GM18505 (cell line): ENCODE data around the gene S1PR3.

ENCODE experiments used
- ATAC-seq: cut with Tn5 transposase; IDR thresholded peaks from one replicate; pipeline ENCODE4 v1.9.1; 2021; ENCODE audit not compliant: unreplicated experiment
- POLR2A ChIP-seq: IDR thresholded peaks from 4 replicates; pipeline ENCODE4 v1.6.1; 2011; ENCODE audit warnings: borderline replicate concordance; ENCODE audit not compliant: insufficient read depth, insufficient read length; ENCODE audit errors: extremely low read depth

Gene S1PR3

GRCh38 chr9:89000973-89001916 lies 10.0 kb downstream of the S1PR3 start:
- no peak for TF ChIP-seq POLR2A
- peak; percentile 52 for ATAC-seq

GRCh38 chr9:89001917-89002540 lies 10.8 kb downstream of the S1PR3 start:
- TF ChIP-seq POLR2A: no peak
- no peak for ATAC-seq

- TF ChIP-seq POLR2A: no peak
- ATAC-seq: no peak
Measured at GRCh38 chr9:89002987-89003386, 11.7 kb downstream of the S1PR3 start.

GRCh38 chr9:89005323-89005722 lies 14.1 kb downstream of the S1PR3 start:
- no peak for ATAC-seq
- no peak for TF ChIP-seq POLR2A

- no peak for TF ChIP-seq POLR2A
- no peak for ATAC-seq
Measured at GRCh38 chr9:89006267-89006666, 15.0 kb downstream of the S1PR3 start.

- no peak for ATAC-seq
- TF ChIP-seq POLR2A: no peak
Measured at GRCh38 chr9:89006996-89007967, 16.0 kb downstream of the S1PR3 start.

- no peak for ATAC-seq
- no peak for TF ChIP-seq POLR2A
Measured at GRCh38 chr9:89008055-89008743, 16.9 kb downstream of the S1PR3 start.

- no peak for ATAC-seq
- TF ChIP-seq POLR2A: no peak
Measured at GRCh38 chr9:89008744-89009545, 17.7 kb downstream of the S1PR3 start.

- TF ChIP-seq POLR2A: no peak
- ATAC-seq: no peak
Measured at GRCh38 chr9:89009546-89009840, 18.2 kb downstream of the S1PR3 start.

GRCh38 chr9:89010056-89010455 lies 18.8 kb downstream of the S1PR3 start:
- ATAC-seq: no peak

GRCh38 chr9:89010526-89011111 lies 19.4 kb downstream of the S1PR3 start:
- ATAC-seq: no peak
- TF ChIP-seq POLR2A: no peak

More at GRCh38 chr9:89010056-89010455, 18.8 kb downstream of the S1PR3 start:
- TF ChIP-seq POLR2A: no peak

GRCh38 chr9:89011683-89012082 lies 20.4 kb downstream of the S1PR3 start:
- no peak for TF ChIP-seq POLR2A

GRCh38 chr9:89012294-89013042 lies 21.2 kb downstream of the S1PR3 start:
- no peak for TF ChIP-seq POLR2A
- no peak for ATAC-seq

More at GRCh38 chr9:89011683-89012082, 20.4 kb downstream of the S1PR3 start:
- ATAC-seq: no peak
